WTC11 (cell line): Measurements from ENCODE around the gene SSBP2. TPM values are rescaled to one million over a fixed set of nuclear protein-coding genes. Genes with fewer than 3 reads are reported as not detected.
"Not testable (repeated sequence)": the region's sequence is repeated elsewhere in the genome, so short reads cannot be mapped to it uniquely, and the experiment has no call there.

ENCODE experiments used
- ATAC-seq: fragments of 200-7000 bp; cut with Tn5 transposase; 2 replicates; pipeline ENCODE4 v1.10.0; 2021; ENCODE audit warnings: mild to moderate bottlenecking, moderate library complexity
- CTCF ChIA-PET: fragments of 300-600 bp; sonication (Branson Sonifier 250); formaldehyde crosslinking; loops from one replicate; lab custom pipeline; 2021; ENCODE audit warnings: antibody characterized with exemption; lab: Charles Lee
- POLR2A ChIA-PET: fragments of 350-600 bp; sonication (Branson Sonifier 250); formaldehyde crosslinking; loops from one replicate; lab custom pipeline; 2021; ENCODE audit warnings: antibody characterized with exemption; lab: Charles Lee
- DNase-seq: peaks from one replicate; pipeline ENCODE4 v3.0.0; 2021; ENCODE audit warnings: low spot score
- H3K27ac Mint-ChIP-seq: 2 replicates; pipeline ENCODE4 v1.8.0; 2021; ENCODE audit warnings: mixed read lengths
- H3K27me3 Mint-ChIP-seq: 2 replicates; pipeline ENCODE4 v1.8.0; 2021; ENCODE audit warnings: low read depth, mild to moderate bottlenecking, moderate library complexity, mixed read lengths
- H3K36me3 Mint-ChIP-seq: 2 replicates; pipeline ENCODE4 v1.8.0; 2021; ENCODE audit warnings: mixed read lengths
- H3K4me1 Mint-ChIP-seq: 2 replicates; pipeline ENCODE4 v1.8.0; 2022; ENCODE audit warnings: mixed read lengths
- H3K4me3 Mint-ChIP-seq: 2 replicates; pipeline ENCODE4 v1.8.0; 2021; ENCODE audit warnings: mild to moderate bottlenecking, moderate library complexity, mixed read lengths
- H3K9me3 Mint-ChIP-seq: 2 replicates; pipeline ENCODE4 v1.8.0; 2021; ENCODE audit warnings: mixed read lengths
- FOXJ3 ChIP-seq: sonication (generic); formaldehyde crosslinking; IDR thresholded peaks from 2 replicates; pipeline ENCODE4 v1.9.0; 2021; ENCODE audit warnings: missing genetic modification reagents, mild to moderate bottlenecking, borderline replicate concordance
- FOXP1 ChIP-seq: sonication (generic); formaldehyde crosslinking; IDR thresholded peaks from 2 replicates; pipeline ENCODE4 v1.8.0; 2022; ENCODE audit warnings: missing genetic modification reagents, mild to moderate bottlenecking, moderate library complexity, borderline replicate concordance
- GABPB1 ChIP-seq: sonication (generic); formaldehyde crosslinking; IDR thresholded peaks from 2 replicates; pipeline ENCODE4 v1.8.1; 2023; ENCODE audit warnings: mild to moderate bottlenecking, missing genetic modification reagents
- KAT7 ChIP-seq: sonication (generic); formaldehyde crosslinking; IDR thresholded peaks from 2 replicates; pipeline ENCODE4 v1.8.1; 2023; ENCODE audit warnings: missing genetic modification reagents, mild to moderate bottlenecking, borderline replicate concordance
- TEAD4 ChIP-seq: sonication (generic); formaldehyde crosslinking; IDR thresholded peaks from 2 replicates; pipeline ENCODE4 v1.8.0; 2022; ENCODE audit warnings: mild to moderate bottlenecking, missing genetic modification reagents
- TP53 ChIP-seq: sonication (generic); formaldehyde crosslinking; IDR thresholded peaks from 2 replicates; pipeline ENCODE4 v1.8.1; 2023; ENCODE audit warnings: mild to moderate bottlenecking, missing genetic modification reagents
- ZNF423 ChIP-seq: fragments of 250-450 bp; sonication (Bioruptor Pico); IDR thresholded peaks from 2 replicates; pipeline ENCODE4 v2.1.2; 2022; ENCODE audit warnings: mild to moderate bottlenecking, moderate library complexity
- total RNA-seq: library from RNA; stranded (reverse); gene quantifications from 3 replicates; pipeline ENCODE4 v1.2.3, GENCODE V29; 2021
- TF ChIP-seq, protein P1 (sequence below): fragments of 250-450 bp; sonication (Bioruptor Pico); IDR thresholded peaks from 2 replicates; pipeline ENCODE4 v1.9.0; 2021; ENCODE audit warnings: mild to moderate bottlenecking
- TF ChIP-seq, protein P2 (sequence below): sonication (generic); formaldehyde crosslinking; IDR thresholded peaks from 2 replicates; pipeline ENCODE4 v1.8.1; 2022; ENCODE audit warnings: low read depth, missing genetic modification reagents, borderline replicate concordance
- TF ChIP-seq, protein P3 (sequence below): fragments of 250-450 bp; sonication (Bioruptor Pico); IDR thresholded peaks from 2 replicates; pipeline ENCODE4 v1.8.0; 2021; ENCODE audit warnings: mild to moderate bottlenecking
- TF ChIP-seq, protein P4 (sequence below): sonication (generic); formaldehyde crosslinking; IDR thresholded peaks from 2 replicates; pipeline ENCODE4 v1.8.0; 2022; ENCODE audit warnings: missing genetic modification reagents

SSBP2 gene
- total RNA-seq, 1 experiment from 2014 or later: 24.9 TPM

DNA sequence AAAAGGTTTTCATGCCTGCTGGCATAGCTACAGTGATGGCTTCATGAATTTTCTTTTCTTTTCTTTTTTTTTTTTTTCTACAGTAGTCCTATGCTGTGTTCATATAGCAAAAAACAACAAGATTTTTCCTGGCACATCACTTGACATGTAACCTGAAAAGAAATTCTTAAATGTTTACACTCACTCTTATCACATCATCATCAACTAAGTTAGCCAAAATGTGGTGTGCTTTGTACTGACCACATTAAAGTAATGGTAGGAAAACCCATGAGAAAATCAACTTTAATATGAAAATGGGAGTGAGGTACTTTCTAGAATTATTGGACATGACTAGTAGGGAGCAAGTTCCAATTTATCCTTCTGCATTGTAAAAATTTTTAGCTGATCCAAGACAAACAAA, 146.7 kb downstream of the SSBP2 start (continued):
- TF ChIP-seq, protein P1, sequence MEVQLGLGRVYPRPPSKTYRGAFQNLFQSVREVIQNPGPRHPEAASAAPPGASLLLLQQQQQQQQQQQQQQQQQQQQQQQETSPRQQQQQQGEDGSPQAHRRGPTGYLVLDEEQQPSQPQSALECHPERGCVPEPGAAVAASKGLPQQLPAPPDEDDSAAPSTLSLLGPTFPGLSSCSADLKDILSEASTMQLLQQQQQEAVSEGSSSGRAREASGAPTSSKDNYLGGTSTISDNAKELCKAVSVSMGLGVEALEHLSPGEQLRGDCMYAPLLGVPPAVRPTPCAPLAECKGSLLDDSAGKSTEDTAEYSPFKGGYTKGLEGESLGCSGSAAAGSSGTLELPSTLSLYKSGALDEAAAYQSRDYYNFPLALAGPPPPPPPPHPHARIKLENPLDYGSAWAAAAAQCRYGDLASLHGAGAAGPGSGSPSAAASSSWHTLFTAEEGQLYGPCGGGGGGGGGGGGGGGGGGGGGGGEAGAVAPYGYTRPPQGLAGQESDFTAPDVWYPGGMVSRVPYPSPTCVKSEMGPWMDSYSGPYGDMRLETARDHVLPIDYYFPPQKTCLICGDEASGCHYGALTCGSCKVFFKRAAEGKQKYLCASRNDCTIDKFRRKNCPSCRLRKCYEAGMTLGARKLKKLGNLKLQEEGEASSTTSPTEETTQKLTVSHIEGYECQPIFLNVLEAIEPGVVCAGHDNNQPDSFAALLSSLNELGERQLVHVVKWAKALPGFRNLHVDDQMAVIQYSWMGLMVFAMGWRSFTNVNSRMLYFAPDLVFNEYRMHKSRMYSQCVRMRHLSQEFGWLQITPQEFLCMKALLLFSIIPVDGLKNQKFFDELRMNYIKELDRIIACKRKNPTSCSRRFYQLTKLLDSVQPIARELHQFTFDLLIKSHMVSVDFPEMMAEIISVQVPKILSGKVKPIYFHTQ: no peak
- TF ChIP-seq, protein P2, sequence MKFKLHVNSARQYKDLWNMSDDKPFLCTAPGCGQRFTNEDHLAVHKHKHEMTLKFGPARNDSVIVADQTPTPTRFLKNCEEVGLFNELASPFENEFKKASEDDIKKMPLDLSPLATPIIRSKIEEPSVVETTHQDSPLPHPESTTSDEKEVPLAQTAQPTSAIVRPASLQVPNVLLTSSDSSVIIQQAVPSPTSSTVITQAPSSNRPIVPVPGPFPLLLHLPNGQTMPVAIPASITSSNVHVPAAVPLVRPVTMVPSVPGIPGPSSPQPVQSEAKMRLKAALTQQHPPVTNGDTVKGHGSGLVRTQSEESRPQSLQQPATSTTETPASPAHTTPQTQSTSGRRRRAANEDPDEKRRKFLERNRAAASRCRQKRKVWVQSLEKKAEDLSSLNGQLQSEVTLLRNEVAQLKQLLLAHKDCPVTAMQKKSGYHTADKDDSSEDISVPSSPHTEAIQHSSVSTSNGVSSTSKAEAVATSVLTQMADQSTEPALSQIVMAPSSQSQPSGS: no peak
- TF ChIP-seq TEAD4 (no peak), ZNF423 (no peak), FOXJ3 (no peak), KAT7 (CRISPR knock-in tag) (no peak), TP53 (no peak), FOXP1 (CRISPR knock-in tag) (no peak), GABPB1 (no peak)
- TF ChIP-seq, all 79 proteins: peak for 0

DNA sequence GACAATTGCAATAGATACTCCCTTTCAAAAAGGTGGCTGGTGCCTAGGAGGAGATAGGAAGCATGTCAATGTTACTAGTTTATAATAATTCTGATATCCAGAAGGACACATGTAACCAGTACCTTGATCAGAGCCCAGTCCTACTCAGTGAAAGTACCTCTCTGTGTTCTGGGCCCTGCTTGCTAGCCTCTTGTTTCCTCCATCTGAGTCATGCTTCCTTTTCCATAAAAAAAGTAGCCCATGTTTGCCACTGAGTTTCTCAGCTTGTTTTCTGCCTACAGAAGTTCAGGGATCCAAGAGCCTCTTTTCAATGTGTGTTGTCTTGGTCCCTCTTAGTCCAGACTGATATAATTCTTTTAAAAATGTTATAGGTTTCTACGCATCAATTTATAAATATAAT, 149.0 kb downstream of the SSBP2 start:
- ChIA-PET CTCF (no interaction called here), POLR2A (no interaction called here)
- Mint-ChIP-seq H3K27me3 (no peaks in the 10 kb centered on the region), H3K4me1 (peaks cover 37% of the 10 kb centered on the region), H3K9me3 (peaks cover 8% of the 10 kb centered on the region), H3K4me3 (no peak overlapping the region), H3K27ac (no peak overlapping the region), H3K36me3 (peaks cover 13% of the 10 kb centered on the region)
- no peak for DNase-seq
- ATAC-seq: no peak
- TF ChIP-seq, protein P3, sequence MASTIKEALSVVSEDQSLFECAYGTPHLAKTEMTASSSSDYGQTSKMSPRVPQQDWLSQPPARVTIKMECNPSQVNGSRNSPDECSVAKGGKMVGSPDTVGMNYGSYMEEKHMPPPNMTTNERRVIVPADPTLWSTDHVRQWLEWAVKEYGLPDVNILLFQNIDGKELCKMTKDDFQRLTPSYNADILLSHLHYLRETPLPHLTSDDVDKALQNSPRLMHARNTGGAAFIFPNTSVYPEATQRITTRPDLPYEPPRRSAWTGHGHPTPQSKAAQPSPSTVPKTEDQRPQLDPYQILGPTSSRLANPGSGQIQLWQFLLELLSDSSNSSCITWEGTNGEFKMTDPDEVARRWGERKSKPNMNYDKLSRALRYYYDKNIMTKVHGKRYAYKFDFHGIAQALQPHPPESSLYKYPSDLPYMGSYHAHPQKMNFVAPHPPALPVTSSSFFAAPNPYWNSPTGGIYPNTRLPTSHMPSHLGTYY (CRISPR knock-in tag): no peak
- TF ChIP-seq, protein P4, sequence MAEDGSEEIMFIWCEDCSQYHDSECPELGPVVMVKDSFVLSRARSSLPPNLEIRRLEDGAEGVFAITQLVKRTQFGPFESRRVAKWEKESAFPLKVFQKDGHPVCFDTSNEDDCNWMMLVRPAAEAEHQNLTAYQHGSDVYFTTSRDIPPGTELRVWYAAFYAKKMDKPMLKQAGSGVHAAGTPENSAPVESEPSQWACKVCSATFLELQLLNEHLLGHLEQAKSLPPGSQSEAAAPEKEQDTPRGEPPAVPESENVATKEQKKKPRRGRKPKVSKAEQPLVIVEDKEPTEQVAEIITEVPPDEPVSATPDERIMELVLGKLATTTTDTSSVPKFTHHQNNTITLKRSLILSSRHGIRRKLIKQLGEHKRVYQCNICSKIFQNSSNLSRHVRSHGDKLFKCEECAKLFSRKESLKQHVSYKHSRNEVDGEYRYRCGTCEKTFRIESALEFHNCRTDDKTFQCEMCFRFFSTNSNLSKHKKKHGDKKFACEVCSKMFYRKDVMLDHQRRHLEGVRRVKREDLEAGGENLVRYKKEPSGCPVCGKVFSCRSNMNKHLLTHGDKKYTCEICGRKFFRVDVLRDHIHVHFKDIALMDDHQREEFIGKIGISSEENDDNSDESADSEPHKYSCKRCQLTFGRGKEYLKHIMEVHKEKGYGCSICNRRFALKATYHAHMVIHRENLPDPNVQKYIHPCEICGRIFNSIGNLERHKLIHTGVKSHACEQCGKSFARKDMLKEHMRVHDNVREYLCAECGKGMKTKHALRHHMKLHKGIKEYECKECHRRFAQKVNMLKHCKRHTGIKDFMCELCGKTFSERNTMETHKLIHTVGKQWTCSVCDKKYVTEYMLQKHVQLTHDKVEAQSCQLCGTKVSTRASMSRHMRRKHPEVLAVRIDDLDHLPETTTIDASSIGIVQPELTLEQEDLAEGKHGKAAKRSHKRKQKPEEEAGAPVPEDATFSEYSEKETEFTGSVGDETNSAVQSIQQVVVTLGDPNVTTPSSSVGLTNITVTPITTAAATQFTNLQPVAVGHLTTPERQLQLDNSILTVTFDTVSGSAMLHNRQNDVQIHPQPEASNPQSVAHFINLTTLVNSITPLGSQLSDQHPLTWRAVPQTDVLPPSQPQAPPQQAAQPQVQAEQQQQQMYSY: no peak

DNA sequence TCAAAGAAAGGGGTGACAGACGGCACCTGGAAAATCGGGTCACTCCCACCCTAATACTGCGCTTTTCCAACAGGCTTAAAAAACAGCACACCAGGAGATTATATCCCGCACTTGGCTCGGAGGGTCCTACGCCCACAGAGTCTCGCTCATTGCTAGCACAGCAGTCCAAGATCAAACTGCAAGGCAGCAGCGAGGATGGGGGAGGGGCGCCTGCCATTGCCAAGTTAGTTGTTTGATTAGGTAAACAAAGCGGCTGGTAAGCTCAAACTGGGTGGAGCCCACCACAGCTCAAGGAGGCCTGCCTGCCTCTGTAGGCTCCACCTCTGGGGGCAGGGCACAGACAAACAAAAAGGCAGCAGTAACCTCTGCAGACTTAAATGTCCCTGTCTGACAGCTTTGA, 158.8 kb downstream of the SSBP2 start:
- POLR2A ChIA-PET, DNase-seq, H3K27me3 Mint-ChIP-seq, H3K4me3 Mint-ChIP-seq, CTCF ChIA-PET, H3K27ac Mint-ChIP-seq, ATAC-seq: not testable (repeated sequence)
- Mint-ChIP-seq H3K36me3 (peaks cover 36% of the 10 kb centered on the region), H3K9me3 (peaks cover 35% of the 10 kb centered on the region), H3K4me1 (peaks cover 20% of the 10 kb centered on the region)
